CD4-positive, alpha-beta T cell (primary cell): ENCODE measurements around the gene TTC39B. TPM values are rescaled to one million over a fixed set of nuclear protein-coding genes. Genes with fewer than 3 reads are reported as not detected.
A peak's percentile ranks its signal among the peaks of the same experiment; 100 is the strongest.

Source experiments
- ATAC-seq: fragments of 200-7000 bp; cut with Tn5 transposase; one replicate; pipeline ENCODE4 v1.10.0; 2022; ENCODE audit warnings: mild to moderate bottlenecking; ENCODE audit not compliant: poor library complexity
- CTCF ChIA-PET: fragments of 350-600 bp; sonication (Branson Sonifier 250); formaldehyde crosslinking; loops from one replicate; lab custom pipeline; 2021; ENCODE audit warnings: antibody characterized with exemption, inconsistent platforms; lab: Charles Lee
- POLR2A ChIA-PET: fragments of 350-600 bp; sonication (Branson Sonifier 250); formaldehyde crosslinking; loops from one replicate; lab custom pipeline; 2021; ENCODE audit warnings: antibody characterized with exemption, inconsistent platforms; lab: Charles Lee
- DNase-seq, 14 experiments: peaks; one replicate each; pipeline ENCODE4 v3.0.0-alpha.2; 2013 to 2020; ENCODE audit warnings: mixed read lengths in 2 of 14
- H3K27ac ChIP-seq, 2 donors: one replicate each; pipeline versions ENCODE4 v1.5.1 to v1.7.0; 2013; ENCODE audit warnings: low read length in 2 of 2, low read depth in 1 of 2, mild to moderate bottlenecking in 1 of 2
- H3K27me3 ChIP-seq, 2 experiments: 1 replicate in 1 of 2; 2 replicates in 1 of 2; pipeline versions ENCODE4 v1.6.1 to v1.7.0; 2013; ENCODE audit warnings: low read length in 2 of 2, control low read depth in 1 of 2, mild to moderate bottlenecking in 1 of 2, moderate library complexity in 1 of 2; ENCODE audit not compliant: insufficient read depth in 2 of 2, control insufficient read depth in 1 of 2
- H3K36me3 ChIP-seq: one replicate; pipeline ENCODE4 v1.6.1; 2013; ENCODE audit warnings: low read length, control low read depth; ENCODE audit not compliant: insufficient read depth
- H3K4me1 ChIP-seq: one replicate; pipeline ENCODE4 v1.6.1; 2013; ENCODE audit warnings: low read length, control low read depth; ENCODE audit not compliant: insufficient read depth
- H3K4me3 ChIP-seq: one replicate; pipeline ENCODE4 v1.5.1; 2013; ENCODE audit warnings: mild to moderate bottlenecking, low read length, moderate library complexity
- H3K9me3 ChIP-seq, 2 experiments: 1 replicate in 1 of 2; 2 replicates in 1 of 2; pipeline versions ENCODE4 v1.6.1 to v1.7.0; 2013; ENCODE audit warnings: low read length in 2 of 2, mild to moderate bottlenecking in 2 of 2, control low read depth in 1 of 2, moderate library complexity in 1 of 2; ENCODE audit not compliant: control insufficient read depth in 1 of 2, insufficient read depth in 1 of 2
- H3K27ac Mint-ChIP-seq: one replicate; pipeline ENCODE4 v1.8.0; 2020; ENCODE audit warnings: mixed read lengths
- H3K27me3 Mint-ChIP-seq: one replicate; pipeline ENCODE4 v1.8.0; 2021; ENCODE audit warnings: mixed read lengths
- H3K36me3 Mint-ChIP-seq: one replicate; pipeline ENCODE4 v1.8.0; 2021; ENCODE audit warnings: low read depth, mixed read lengths
- H3K4me1 Mint-ChIP-seq: one replicate; pipeline ENCODE4 v1.8.0; 2021; ENCODE audit warnings: low read depth, mixed read lengths
- H3K4me3 Mint-ChIP-seq: one replicate; pipeline ENCODE4 v1.8.0; 2020; ENCODE audit warnings: mild to moderate bottlenecking, mixed read lengths
- H3K9me3 Mint-ChIP-seq: one replicate; pipeline ENCODE4 v1.8.0; 2020; ENCODE audit warnings: mixed read lengths
- intact Hi-C, 2 experiments: fragments of 100-400 bp; cut with DNase I in 1 of 2; cut with micrococcal nuclease in 1 of 2; formaldehyde crosslinking; loops; one replicate each; pipeline versions ENCODE4 v1.15.1 to v1.9.0; 2023 to 2025; cut with DNase I, micrococcal nuclease
- total RNA-seq, 174 experiments: library from RNA in 2 of 174; stranded (reverse) in 2 of 174; gene quantifications; one replicate each; pipeline ENCODE4 v1.2.3 and lab custom pipeline; 2021 to 2026
- TF ChIP-seq, protein P1 (sequence below): fragments of 200-600 bp; IDR thresholded peaks from one replicate; pipeline ENCODE4 v1.8.0; 2022; ENCODE audit warnings: antibody characterized with exemption, mild to moderate bottlenecking

Gene TTC39B
- total RNA-seq, 2 experiments from 2014 or later, result 37.6 to 43.6 TPM

GRCh38 chr9:15299374-15299939 is 7.6 kb downstream of the TTC39B start:
- Mint-ChIP-seq H3K4me3 (peak overlapping the region; percentile 84), H3K27ac (peak overlapping the region; percentile 97), H3K4me1 (peaks cover 74% of the 10 kb centered on the region), H3K9me3 (peaks cover 4% of the 10 kb centered on the region), H3K27me3 (no peaks in the 10 kb centered on the region), H3K36me3 (peaks cover 22% of the 10 kb centered on the region)
- intact Hi-C loops, result loop anchor here in 1 of 2 experiments (1.0 to 5.0 kb wide), 3 partner anchors 8 to 213 kb away; partner anchors contain the start of genes PSIP1 and TTC39B
- TF ChIP-seq, protein P1, sequence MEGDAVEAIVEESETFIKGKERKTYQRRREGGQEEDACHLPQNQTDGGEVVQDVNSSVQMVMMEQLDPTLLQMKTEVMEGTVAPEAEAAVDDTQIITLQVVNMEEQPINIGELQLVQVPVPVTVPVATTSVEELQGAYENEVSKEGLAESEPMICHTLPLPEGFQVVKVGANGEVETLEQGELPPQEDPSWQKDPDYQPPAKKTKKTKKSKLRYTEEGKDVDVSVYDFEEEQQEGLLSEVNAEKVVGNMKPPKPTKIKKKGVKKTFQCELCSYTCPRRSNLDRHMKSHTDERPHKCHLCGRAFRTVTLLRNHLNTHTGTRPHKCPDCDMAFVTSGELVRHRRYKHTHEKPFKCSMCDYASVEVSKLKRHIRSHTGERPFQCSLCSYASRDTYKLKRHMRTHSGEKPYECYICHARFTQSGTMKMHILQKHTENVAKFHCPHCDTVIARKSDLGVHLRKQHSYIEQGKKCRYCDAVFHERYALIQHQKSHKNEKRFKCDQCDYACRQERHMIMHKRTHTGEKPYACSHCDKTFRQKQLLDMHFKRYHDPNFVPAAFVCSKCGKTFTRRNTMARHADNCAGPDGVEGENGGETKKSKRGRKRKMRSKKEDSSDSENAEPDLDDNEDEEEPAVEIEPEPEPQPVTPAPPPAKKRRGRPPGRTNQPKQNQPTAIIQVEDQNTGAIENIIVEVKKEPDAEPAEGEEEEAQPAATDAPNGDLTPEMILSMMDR, result no peak
- Histone ChIP-seq H3K27ac (peak overlapping the region; percentile 87 to 88), H3K36me3 (peaks cover 5% of the 10 kb centered on the region), H3K9me3 (no peaks in the 10 kb centered on the region), H3K4me3 (peak overlapping the region; percentile 47), H3K27me3 (no peaks in the 10 kb centered on the region), H3K4me1 (peaks cover 72% of the 10 kb centered on the region)
- ATAC-seq (peak; percentile 83), DNase-seq (peak in 13 of 14 experiments; percentile 32 to 90 (median 50))
- ChIA-PET CTCF (interaction anchor here (1.0 to 2.1 kb wide), 4 partner anchors 11 to 109 kb away, joined by 3 to 9 read pairs (median 4); no protein-coding TSS in a partner anchor), POLR2A (interaction anchor here (0.6 to 6.6 kb wide), 9 partner anchors 7 to 212 kb away, joined by 3 to 69 read pairs (median 7); partner anchors contain the start of genes PSIP1, SNAPC3 and TTC39B)

- H3K4me3 ChIP-seq, result peak overlapping the region; percentile 47
- DNase-seq (no peak), ATAC-seq (no peak)
- TF ChIP-seq, protein P1, result no peak
- ChIA-PET POLR2A (interaction anchor here (0.8 to 6.6 kb wide), 4 partner anchors 8 to 213 kb away, joined by 4 to 69 read pairs (median 34); partner anchors contain the start of genes PSIP1 and TTC39B), CTCF (interaction anchor here (0.9 to 2.1 kb wide), 4 partner anchors 10 to 20 kb away, joined by 3 to 9 read pairs (median 3); no protein-coding TSS in a partner anchor)
- peaks cover 82% of the 10 kb centered on the region for H3K4me1 ChIP-seq
- H3K4me1 Mint-ChIP-seq, result peaks cover 79% of the 10 kb centered on the region
- H3K36me3 ChIP-seq, result peaks cover 5% of the 10 kb centered on the region
- H3K4me3 Mint-ChIP-seq, result peak overlapping the region; percentile 84
- intact Hi-C loops, result loop anchor here in 1 of 2 experiments (5.0 kb wide), 2 partner anchors 54 to 214 kb away; partner anchors contain the start of gene PSIP1
- no peaks in the 10 kb centered on the region for H3K27me3 ChIP-seq
- H3K9me3 ChIP-seq, result no peaks in the 10 kb centered on the region
- peak overlapping the region; percentile 87 to 88 for H3K27ac ChIP-seq
- H3K36me3 Mint-ChIP-seq, result peaks cover 27% of the 10 kb centered on the region
- peak overlapping the region; percentile 97 for H3K27ac Mint-ChIP-seq
- H3K27me3 Mint-ChIP-seq, result no peaks in the 10 kb centered on the region
- H3K9me3 Mint-ChIP-seq, result peaks cover 4% of the 10 kb centered on the region
These were observed 8.7 kb downstream of the TTC39B start for GRCh38 chr9:15298362-15298761.

GRCh38 chr9:15295761-15296405 is 11.1 kb downstream of the TTC39B start:
- no peaks in the 10 kb centered on the region for H3K27me3 ChIP-seq
- Mint-ChIP-seq H3K9me3 (peaks cover 4% of the 10 kb centered on the region), H3K4me3 (peak overlapping the region; percentile 81), H3K4me1 (peaks cover 88% of the 10 kb centered on the region), H3K27me3 (no peaks in the 10 kb centered on the region), H3K36me3 (peaks cover 31% of the 10 kb centered on the region), H3K27ac (peak overlapping the region; percentile 97)
- peaks cover 5% of the 10 kb centered on the region for H3K36me3 ChIP-seq
- peak overlapping the region; percentile 87 to 88 for H3K27ac ChIP-seq
- ATAC-seq, result peak; percentile 39
- peaks cover 80% of the 10 kb centered on the region for H3K4me1 ChIP-seq
- H3K9me3 ChIP-seq, result no peaks in the 10 kb centered on the region
- TF ChIP-seq, protein P1, result no peak
- DNase-seq, result peak in 4 of 14 experiments; percentile 28 to 87 (median 69)
- ChIA-PET POLR2A (interaction anchor here (1.5 to 6.6 kb wide), 3 partner anchors 10 to 215 kb away, joined by 3 to 56 read pairs (median 54); partner anchors contain the start of genes PSIP1 and TTC39B), CTCF (no interaction called here)
- peak overlapping the region; percentile 54 for H3K4me3 ChIP-seq
- intact Hi-C loops, result loop anchor here in 1 of 2 experiments (2.0 to 5.0 kb wide), 4 partner anchors 15 to 216 kb away; partner anchors contain the start of genes PSIP1 and SNAPC3
